Ascending aorta (tissue), 2 donors: Measurements from ENCODE around the gene PLEKHN1. TPM values are rescaled to one million over a fixed set of nuclear protein-coding genes. Genes with fewer than 3 reads are reported as not detected.

Experiments
- DNase-seq, 2 donors: peaks; one replicate each; pipeline ENCODE4 v3.0.0-alpha.2; 2019; ENCODE audit warnings: low spot score in 2 of 2
- H3K27ac ChIP-seq, 2 donors: fragments of 200-600 bp; sonication (generic); one replicate each; pipeline ENCODE4 v1.5.1; 2016 to 2017; ENCODE audit warnings: mild to moderate bottlenecking in 1 of 2
- H3K27me3 ChIP-seq: fragments of 200-600 bp; sonication (generic); one replicate; pipeline ENCODE4 v1.5.1; 2017
- H3K36me3 ChIP-seq, 2 donors: fragments of 200-600 bp; sonication (generic); one replicate each; pipeline ENCODE4 v1.5.1; 2016
- H3K4me1 ChIP-seq, 2 donors: fragments of 200-600 bp; sonication (generic); one replicate each; pipeline ENCODE4 v1.5.1; 2016 to 2017; ENCODE audit warnings: mild to moderate bottlenecking in 1 of 2
- H3K4me3 ChIP-seq, 2 donors: fragments of 200-600 bp; sonication (generic); one replicate each; pipeline ENCODE4 v1.5.1; 2016 to 2017; ENCODE audit warnings: mild to moderate bottlenecking in 1 of 2
- H3K9me3 ChIP-seq, 2 donors: fragments of 200-600 bp; sonication (generic); one replicate each; pipeline ENCODE4 v1.5.1; 2016
- intact Hi-C: fragments of 100-400 bp; cut with DNase I; formaldehyde crosslinking; loops from one replicate; pipeline ENCODE4 v1.15.1; 2023
- total RNA-seq: library from RNA; depleted of rRNA; stranded (reverse); fragments of >200 nt; gene quantifications from one replicate; pipeline ENCODE4 v1.1.0, GENCODE V29; 2016
- TF ChIP-seq, protein P1 (sequence below), 3 experiments: fragments of 200-600 bp in 2 of 3; fragments of 450-650 bp in 1 of 3; sonication (generic) in 2 of 3; IDR thresholded peaks; one replicate each; pipeline ENCODE4 v1.5.1; 2016 to 2019; ENCODE audit warnings: antibody characterized with exemption in 3 of 3, mild to moderate bottlenecking in 1 of 3, moderate library complexity in 1 of 3

PLEKHN1 gene
- total RNA-seq, 1 donor from 2014 or later = not detected

DNA sequence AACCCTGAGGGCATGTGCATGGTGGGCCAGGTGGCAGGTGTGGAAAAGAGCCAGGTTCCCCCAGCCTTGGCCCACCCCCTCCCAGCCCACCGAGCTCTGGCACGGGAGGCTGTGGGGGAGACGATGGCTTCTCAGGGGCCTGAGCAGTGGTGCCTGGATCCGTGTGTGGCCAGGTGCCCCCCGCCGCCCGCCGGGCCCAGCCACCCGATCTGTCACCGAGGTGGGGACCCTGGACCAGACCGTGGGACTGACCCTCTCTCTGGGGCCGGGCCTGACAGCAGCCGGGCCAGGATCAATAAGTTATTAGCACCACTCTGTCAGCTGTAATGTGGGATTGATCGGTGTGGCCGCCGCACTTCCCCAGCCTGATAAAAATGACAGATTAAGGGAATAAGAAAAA is 28.8 kb upstream of the PLEKHN1 start:
- Histone ChIP-seq H3K4me3 (no peak overlapping the region), H3K27ac (no peak overlapping the region), H3K27me3 (peaks cover 11% of the 10 kb centered on the region), H3K9me3 (no peaks in the 10 kb centered on the region), H3K36me3 (no peaks in the 10 kb centered on the region), H3K4me1 (peaks cover 13 to 21% of the 10 kb centered on the region in 2 donors)
- DNase-seq = no peak
- TF ChIP-seq, protein P1, sequence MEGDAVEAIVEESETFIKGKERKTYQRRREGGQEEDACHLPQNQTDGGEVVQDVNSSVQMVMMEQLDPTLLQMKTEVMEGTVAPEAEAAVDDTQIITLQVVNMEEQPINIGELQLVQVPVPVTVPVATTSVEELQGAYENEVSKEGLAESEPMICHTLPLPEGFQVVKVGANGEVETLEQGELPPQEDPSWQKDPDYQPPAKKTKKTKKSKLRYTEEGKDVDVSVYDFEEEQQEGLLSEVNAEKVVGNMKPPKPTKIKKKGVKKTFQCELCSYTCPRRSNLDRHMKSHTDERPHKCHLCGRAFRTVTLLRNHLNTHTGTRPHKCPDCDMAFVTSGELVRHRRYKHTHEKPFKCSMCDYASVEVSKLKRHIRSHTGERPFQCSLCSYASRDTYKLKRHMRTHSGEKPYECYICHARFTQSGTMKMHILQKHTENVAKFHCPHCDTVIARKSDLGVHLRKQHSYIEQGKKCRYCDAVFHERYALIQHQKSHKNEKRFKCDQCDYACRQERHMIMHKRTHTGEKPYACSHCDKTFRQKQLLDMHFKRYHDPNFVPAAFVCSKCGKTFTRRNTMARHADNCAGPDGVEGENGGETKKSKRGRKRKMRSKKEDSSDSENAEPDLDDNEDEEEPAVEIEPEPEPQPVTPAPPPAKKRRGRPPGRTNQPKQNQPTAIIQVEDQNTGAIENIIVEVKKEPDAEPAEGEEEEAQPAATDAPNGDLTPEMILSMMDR (IDR thresholded peaks at IDR 0.05) = no peak
- intact Hi-C loops = no loop called here

DNA sequence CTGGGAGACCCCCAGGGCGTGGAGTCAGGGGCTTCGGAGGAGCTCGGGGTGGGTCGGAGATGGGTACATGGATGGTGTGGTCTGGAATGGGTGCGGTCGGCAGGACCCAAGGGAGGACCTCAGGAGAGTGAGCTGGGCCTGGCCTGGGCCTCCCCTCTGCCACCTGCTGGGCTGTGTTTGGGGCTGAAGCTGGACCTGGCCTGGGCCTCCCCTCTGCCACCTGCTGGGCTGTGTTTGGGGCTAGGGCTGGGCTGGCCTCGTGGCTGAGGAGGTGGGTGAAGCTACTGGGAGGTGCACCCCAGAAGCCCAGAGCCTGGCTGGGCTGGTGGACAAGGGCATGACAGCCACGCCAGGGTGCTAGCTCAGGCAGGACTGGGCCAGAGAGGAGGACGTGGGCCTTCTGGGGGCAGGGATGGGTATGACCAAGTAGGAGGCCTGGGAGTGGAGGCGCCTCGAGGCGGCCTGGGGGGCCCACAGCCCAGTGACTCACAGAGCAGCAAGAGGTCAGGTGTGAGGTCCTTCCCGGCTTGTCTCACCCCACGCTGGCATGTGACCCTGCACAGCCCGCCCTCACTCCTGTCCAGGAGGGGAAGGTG is 28.1 kb upstream of the PLEKHN1 start:
- Histone ChIP-seq H3K4me3 (no peak overlapping the region), H3K9me3 (no peaks in the 10 kb centered on the region), H3K36me3 (no peaks in the 10 kb centered on the region), H3K4me1 (peaks cover 13 to 21% of the 10 kb centered on the region in 2 donors), H3K27me3 (peaks cover 12% of the 10 kb centered on the region), H3K27ac (no peak overlapping the region)
- DNase-seq = no peak
- TF ChIP-seq, protein P1 (IDR thresholded peaks at IDR 0.05) = peak; percentile 20 to 34 (median 25)
- intact Hi-C loops = loop anchor here (2.0 kb wide), 1 partner anchor 33 kb away; no protein-coding TSS in a partner anchor

DNA sequence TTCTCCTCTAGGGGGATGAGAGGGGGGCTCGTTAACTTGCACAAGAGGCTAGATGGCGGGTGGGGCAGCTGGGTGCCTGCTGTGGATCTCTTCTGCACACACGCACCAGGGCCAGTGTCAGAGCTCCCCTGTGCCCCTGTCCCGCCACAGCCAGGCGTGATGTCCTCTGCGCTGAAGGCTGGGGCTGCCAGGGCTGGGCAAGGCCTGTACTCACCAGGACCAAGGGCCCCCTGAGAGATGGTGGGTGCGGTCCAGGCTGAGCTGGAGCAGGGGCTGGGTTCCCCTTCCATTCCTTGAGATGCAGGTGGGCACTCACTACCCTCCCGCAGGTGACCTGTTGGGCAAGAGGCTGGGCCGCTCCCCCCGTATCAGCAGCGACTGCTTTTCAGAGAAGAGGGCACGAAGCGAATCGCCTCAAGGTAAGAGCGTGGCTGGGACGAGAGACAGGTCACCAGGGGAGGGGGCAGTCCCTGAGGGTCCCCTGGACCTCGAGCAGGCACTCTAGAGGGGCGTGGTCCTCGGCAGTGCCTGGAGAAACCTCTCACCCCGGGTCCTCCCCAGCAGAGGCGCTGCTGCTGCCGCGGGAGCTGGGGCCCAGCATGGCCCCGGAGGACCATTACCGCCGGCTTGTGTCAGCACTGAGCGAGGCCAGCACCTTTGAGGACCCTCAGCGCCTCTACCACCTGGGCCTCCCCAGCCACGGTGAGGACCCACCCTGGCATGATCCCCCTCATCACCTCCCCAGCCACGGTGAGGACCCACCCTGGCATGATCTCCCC is 27.4 kb upstream of the PLEKHN1 start:
- no peaks in the 10 kb centered on the region for H3K36me3 ChIP-seq
- H3K4me3 ChIP-seq = no peak overlapping the region
- TF ChIP-seq, protein P1 (IDR thresholded peaks at IDR 0.05) = no peak
- no peak overlapping the region for H3K27ac ChIP-seq
- H3K27me3 ChIP-seq = peaks cover 12% of the 10 kb centered on the region
- no peaks in the 10 kb centered on the region for H3K9me3 ChIP-seq
- no peak for DNase-seq
- peaks cover 13 to 21% of the 10 kb centered on the region in 2 donors for H3K4me1 ChIP-seq
- intact Hi-C loops = loop anchor here (2.0 kb wide), 1 partner anchor 34 kb away; no protein-coding TSS in a partner anchor

DNA sequence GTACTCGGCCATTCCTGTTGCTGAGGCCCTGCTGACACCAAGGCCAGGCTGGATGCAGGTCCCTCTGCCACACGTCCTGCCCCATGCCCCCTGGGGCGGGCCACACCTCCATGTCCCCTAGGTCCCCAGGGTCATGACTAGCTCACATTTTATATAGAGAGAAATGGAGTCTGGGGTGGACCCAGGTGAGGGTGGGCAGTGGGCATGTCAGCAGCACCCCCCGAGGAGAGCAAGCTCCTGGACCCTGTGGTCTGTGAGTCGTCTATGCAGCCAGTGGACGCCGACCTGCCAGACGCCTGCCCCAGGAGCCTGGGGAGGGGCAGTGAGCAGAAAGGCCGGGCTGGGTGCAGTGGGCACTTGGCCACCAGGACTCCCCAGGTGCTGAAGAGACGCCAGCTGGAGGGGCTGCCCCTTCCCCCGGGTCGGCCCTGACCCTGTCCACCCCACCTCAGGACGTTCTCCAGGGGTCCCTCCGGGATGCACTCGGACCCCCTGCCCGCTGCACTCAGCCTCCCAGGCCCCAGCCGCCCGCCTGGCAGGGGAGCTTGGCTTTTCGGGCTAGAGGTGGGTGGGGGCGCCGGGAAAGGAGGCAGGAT is 26.7 kb upstream of the PLEKHN1 start:
- TF ChIP-seq, protein P1 (IDR thresholded peaks at IDR 0.05) = no peak
- Histone ChIP-seq H3K36me3 (no peaks in the 10 kb centered on the region), H3K4me1 (peaks cover 13 to 21% of the 10 kb centered on the region in 2 donors), H3K27me3 (peaks cover 12% of the 10 kb centered on the region), H3K27ac (no peak overlapping the region), H3K4me3 (peak overlapping the region; percentile 48 to 62), H3K9me3 (no peaks in the 10 kb centered on the region)
- no peak for DNase-seq
- intact Hi-C loops = loop anchor here (1.0 to 2.0 kb wide), 3 partner anchors 14 to 35 kb away; partner anchors contain the start of gene NOC2L

DNA sequence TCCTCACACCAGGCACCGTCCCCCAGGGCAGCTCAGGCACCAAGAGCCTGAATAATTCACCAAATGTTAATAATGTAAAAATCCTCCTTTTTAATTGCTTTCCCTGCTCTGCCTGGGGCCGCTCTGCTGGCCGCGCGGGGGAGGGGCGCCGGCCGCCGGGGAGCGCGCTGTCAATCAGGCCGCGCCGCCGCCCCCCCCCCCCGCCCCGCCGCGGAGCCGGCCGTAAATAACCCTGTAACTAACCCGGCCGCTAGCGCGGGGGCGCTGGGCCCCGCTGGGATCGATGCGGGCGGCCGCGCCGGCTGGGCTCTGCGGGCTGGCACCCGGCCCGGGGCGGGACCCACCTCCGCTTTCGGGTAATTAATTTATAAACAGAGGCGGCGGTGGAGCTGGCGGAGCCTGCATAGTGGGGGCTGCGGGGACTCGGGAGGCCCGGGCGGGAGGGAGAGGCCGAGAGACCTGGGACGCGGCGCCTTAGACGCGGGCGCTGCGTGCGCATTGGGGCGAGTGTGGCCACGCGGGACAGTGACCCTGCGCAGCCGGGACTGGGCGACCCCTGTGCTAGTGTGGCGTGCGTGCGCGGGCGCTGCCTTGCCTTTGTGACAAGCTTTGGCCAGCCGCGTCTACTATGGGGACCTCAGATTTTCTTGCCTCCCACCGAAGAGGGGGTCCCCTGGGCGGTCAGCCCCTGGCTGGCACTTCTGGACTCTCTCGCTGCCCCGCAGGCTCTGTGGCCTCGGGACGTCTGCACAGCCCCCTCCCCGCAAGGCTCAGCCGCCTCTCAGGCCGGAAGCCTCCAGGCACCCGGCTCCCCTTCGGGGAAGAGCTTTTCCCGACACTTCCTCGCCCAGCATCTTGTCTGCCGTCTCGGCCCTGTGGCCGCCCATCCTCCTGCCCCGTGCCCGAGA is 25.9 kb upstream of the PLEKHN1 start:
- Histone ChIP-seq H3K4me3 (peak overlapping the region; percentile 48 to 62), H3K36me3 (peaks cover 5 to 7% of the 10 kb centered on the region in 2 donors), H3K27me3 (peaks cover 12% of the 10 kb centered on the region), H3K27ac (peak overlapping the region; percentile 53 to 70), H3K4me1 (peaks cover 13 to 21% of the 10 kb centered on the region in 2 donors), H3K9me3 (no peaks in the 10 kb centered on the region)
- TF ChIP-seq, protein P1 (IDR thresholded peaks at IDR 0.05) = no peak
- intact Hi-C loops = loop anchor here (1.0 to 2.0 kb wide), 2 partner anchors 15 to 18 kb away; partner anchors contain the start of gene NOC2L
- DNase-seq = peak in 1 of 2 donors; percentile 81
